22Rv1 (cell line): ENCODE measurements around the gene PLB1.

Experiments
- H3K27ac ChIP-seq: fragments of 450-650 bp; 2 replicates; pipeline ENCODE4 v1.5.1; 2017
- ZFX ChIP-seq: fragments of 450-650 bp; IDR thresholded peaks from 2 replicates; pipeline ENCODE4 v1.6.1; 2017; ENCODE audit warnings: antibody characterized with exemption, borderline replicate concordance
- TF ChIP-seq, protein P1 (sequence below): fragments of 450-650 bp; IDR thresholded peaks from 2 replicates; pipeline ENCODE4 v1.5.1; 2017; ENCODE audit warnings: mild to moderate bottlenecking

The PLB1 gene

DNA sequence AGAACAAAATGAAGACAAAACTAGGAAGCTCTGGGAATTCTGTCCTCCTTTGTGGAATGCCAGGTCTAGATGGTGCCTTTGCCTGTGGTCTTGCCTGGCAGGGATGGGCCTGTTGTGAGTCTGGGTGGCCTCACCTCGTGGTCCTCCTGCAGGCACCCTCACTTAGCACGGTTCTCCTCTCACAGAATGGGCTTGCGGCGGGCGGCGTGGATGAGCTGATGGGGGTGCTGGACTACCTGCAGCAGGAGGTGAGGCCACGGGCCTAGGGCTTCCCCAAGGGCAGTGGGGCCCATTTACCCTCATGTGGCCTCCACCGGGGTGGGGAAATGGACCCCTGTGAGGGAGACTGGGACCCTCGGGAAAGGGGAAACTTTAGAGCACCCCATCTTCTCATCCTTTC lies 42.3 kb downstream of the PLB1 start:
- TF ChIP-seq, protein P1, sequence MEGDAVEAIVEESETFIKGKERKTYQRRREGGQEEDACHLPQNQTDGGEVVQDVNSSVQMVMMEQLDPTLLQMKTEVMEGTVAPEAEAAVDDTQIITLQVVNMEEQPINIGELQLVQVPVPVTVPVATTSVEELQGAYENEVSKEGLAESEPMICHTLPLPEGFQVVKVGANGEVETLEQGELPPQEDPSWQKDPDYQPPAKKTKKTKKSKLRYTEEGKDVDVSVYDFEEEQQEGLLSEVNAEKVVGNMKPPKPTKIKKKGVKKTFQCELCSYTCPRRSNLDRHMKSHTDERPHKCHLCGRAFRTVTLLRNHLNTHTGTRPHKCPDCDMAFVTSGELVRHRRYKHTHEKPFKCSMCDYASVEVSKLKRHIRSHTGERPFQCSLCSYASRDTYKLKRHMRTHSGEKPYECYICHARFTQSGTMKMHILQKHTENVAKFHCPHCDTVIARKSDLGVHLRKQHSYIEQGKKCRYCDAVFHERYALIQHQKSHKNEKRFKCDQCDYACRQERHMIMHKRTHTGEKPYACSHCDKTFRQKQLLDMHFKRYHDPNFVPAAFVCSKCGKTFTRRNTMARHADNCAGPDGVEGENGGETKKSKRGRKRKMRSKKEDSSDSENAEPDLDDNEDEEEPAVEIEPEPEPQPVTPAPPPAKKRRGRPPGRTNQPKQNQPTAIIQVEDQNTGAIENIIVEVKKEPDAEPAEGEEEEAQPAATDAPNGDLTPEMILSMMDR: no peak
- no peak for TF ChIP-seq ZFX
- no peak overlapping the region for H3K27ac ChIP-seq

DNA sequence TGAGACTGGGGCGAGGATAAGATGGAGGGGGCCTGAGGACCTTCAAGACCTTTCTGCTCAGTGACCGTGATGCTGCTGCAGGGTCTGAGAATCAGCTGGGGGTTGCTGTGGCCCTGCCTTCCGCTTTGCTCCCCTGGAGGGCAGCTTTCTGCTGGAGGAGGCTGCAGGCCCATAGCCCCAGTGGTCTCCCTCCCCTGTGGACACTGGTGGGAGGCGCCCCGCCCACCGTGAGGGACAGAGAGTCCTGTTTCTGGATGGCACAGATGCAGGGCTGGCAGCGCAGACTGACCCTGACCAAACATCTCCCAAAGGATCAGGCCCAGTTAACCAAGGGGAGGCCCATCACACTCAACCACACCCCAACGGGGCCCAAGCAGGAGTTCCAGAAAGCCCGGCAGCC lies 42.8 kb downstream of the PLB1 start:
- TF ChIP-seq, protein P1: no peak
- TF ChIP-seq ZFX: no peak
- H3K27ac ChIP-seq: no peak overlapping the region

- H3K27ac ChIP-seq: no peak overlapping the region
- TF ChIP-seq ZFX: no peak
- TF ChIP-seq, protein P1: no peak
Observed at GRCh38 chr2:28539118-28539541, 43.3 kb downstream of the PLB1 start.

- no peak overlapping the region for H3K27ac ChIP-seq
Observed at GRCh38 chr2:28543316-28544035, 47.6 kb downstream of the PLB1 start.

DNA sequence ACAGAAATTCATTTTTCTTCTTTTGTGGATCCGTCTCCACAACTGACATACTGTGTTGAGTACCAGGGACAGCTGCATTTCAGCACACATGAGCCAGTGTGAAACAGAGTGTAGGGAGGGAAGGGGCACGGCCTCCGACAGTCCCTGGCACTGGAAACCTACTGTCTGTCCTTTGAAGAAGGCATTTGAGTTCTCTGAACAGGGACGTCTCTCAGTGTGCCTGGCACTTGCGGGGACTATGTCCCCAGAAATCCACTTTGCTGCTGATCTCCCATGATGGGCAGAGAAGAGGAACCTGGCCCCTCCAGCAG lies 48.1 kb downstream of the PLB1 start:
- no peak for TF ChIP-seq ZFX
- TF ChIP-seq, protein P1: no peak

More at GRCh38 chr2:28543316-28544035, 47.6 kb downstream of the PLB1 start:
- TF ChIP-seq ZFX: no peak
- TF ChIP-seq, protein P1: no peak

GRCh38 chr2:28544405-28544921 lies 48.6 kb downstream of the PLB1 start:
- H3K27ac ChIP-seq: no peak overlapping the region
- TF ChIP-seq, protein P1: no peak
- no peak for TF ChIP-seq ZFX

More for the DNA sequence above, 48.1 kb downstream of the PLB1 start:
- no peak overlapping the region for H3K27ac ChIP-seq

DNA sequence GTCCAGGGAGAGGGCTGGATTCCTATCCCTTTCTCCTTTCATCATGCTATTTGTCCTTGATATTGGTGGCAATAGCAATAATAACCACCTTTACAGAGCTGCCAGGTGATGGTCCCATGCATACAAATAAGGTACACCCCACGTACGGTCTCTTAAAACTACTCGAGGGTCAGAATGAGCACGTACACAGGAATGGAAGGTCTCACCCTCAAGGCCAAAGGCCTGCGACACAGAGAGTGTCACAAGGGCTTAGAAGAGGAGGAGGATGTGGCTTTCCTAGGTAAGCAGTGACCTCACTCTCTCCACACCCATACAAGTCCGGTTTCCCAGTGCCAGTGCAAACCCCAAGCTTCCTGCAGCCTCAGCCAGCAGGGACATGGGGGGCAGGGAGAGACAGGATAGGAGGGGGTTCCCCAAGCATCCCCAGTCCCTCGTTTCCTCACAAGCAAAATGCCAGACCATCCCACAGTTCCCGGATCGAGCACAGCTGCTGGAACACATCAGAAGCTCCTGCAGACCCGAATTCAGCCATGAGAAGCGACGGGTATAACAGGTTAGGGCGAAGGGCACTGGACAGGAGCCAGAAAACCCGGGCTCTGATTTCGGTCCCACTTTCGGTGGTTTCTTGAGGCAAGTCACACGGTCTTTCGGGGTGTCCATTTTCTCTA lies 49.2 kb downstream of the PLB1 start:
- H3K27ac ChIP-seq: no peak overlapping the region
- TF ChIP-seq ZFX: no peak
- TF ChIP-seq, protein P1: no peak
